Amygdala (tissue), 56 donors: ENCODE measurements around the gene RAB5IF.
"Not testable (repeated sequence)": the region's sequence is repeated elsewhere in the genome, so short reads cannot be mapped to it uniquely, and the experiment has no call there.

Experiments used
- DNase-seq, 56 donors: peaks; one replicate each; lab custom pipeline; 2025; lab: John Stamatoyannopoulos, UW

The RAB5IF gene

GRCh38 chr20:36624068-36624943 lies 18.7 kb downstream of the RAB5IF start:
- DNase-seq, result peak in 13 of 56 donors; percentile 1 to 65 (median 12)

- DNase-seq, result no peak
These were observed 19.4 kb downstream of the RAB5IF start for GRCh38 chr20:36624944-36625324.

GRCh38 chr20:36628076-36628475 lies 22.5 kb downstream of the RAB5IF start:
- DNase-seq, result no peak

GRCh38 chr20:36629719-36630681 lies 24.4 kb downstream of the RAB5IF start:
- no peak for DNase-seq

- DNase-seq, result no peak
These were observed 26.1 kb downstream of the RAB5IF start for GRCh38 chr20:36631646-36632045.

- DNase-seq, result no peak
These were observed 26.5 kb downstream of the RAB5IF start for GRCh38 chr20:36632147-36632486.

GRCh38 chr20:36632487-36633284 lies 27.1 kb downstream of the RAB5IF start:
- no peak for DNase-seq

- no peak for DNase-seq
These were observed 27.8 kb downstream of the RAB5IF start for GRCh38 chr20:36633285-36633772.

GRCh38 chr20:36634342-36634741 lies 28.8 kb downstream of the RAB5IF start:
- DNase-seq, result no peak

- not testable (repeated sequence) for DNase-seq
These were observed 33.4 kb downstream of the RAB5IF start for GRCh38 chr20:36638876-36639400.

- no peak for DNase-seq
These were observed 35.9 kb downstream of the RAB5IF start for GRCh38 chr20:36641506-36641843.

GRCh38 chr20:36642136-36642535 lies 36.6 kb downstream of the RAB5IF start:
- no peak for DNase-seq

GRCh38 chr20:36644032-36644705 lies 38.6 kb downstream of the RAB5IF start:
- DNase-seq, result no peak

GRCh38 chr20:36644706-36645095 lies 39.1 kb downstream of the RAB5IF start:
- no peak for DNase-seq

GRCh38 chr20:36645353-36645752 lies 39.8 kb downstream of the RAB5IF start:
- no peak for DNase-seq

- DNase-seq, result no peak
These were observed 40.4 kb downstream of the RAB5IF start, which contains the start of gene SLA2 for GRCh38 chr20:36645998-36646397. SLA2 (minus strand) TSS chr20:36646196; CDS start chr20:36641335, 4,861 bp downstream.

GRCh38 chr20:36646678-36647077 lies 41.1 kb downstream of the RAB5IF start:
- DNase-seq, result no peak

- no peak for DNase-seq
These were observed 41.9 kb downstream of the RAB5IF start for GRCh38 chr20:36647196-36648121.
